Mesenchymal stem cell (in vitro differentiated cells and primary cell): ENCODE results near the gene NSMF.

ENCODE experiments used
- DNase-seq: peaks from one replicate; pipeline ENCODE4 v3.0.0-alpha.2; 2013
- H2AFZ ChIP-seq: one replicate; pipeline ENCODE4 v1.6.1; 2013; ENCODE audit warnings: low read depth, mild to moderate bottlenecking, control low read depth, inconsistent platforms, low read length, moderate library complexity
- H2AK5ac ChIP-seq: 2 replicates; pipeline ENCODE4 v1.6.1; 2013; ENCODE audit warnings: low read length, moderate library complexity, mild to moderate bottlenecking, inconsistent platforms; ENCODE audit not compliant: severe bottlenecking
- H2BK120ac ChIP-seq: one replicate; pipeline ENCODE4 v1.6.1; 2013; ENCODE audit warnings: low read depth, mild to moderate bottlenecking, inconsistent platforms, low read length, moderate library complexity
- H2BK12ac ChIP-seq, 2 experiments: one replicate each; pipeline ENCODE4 v1.6.1; 2013; ENCODE audit warnings: inconsistent platforms in 2 of 2, low read length in 2 of 2, mild to moderate bottlenecking in 2 of 2, moderate library complexity in 2 of 2, control low read depth in 1 of 2
- H2BK15ac ChIP-seq: one replicate; pipeline ENCODE4 v1.6.1; 2013; ENCODE audit warnings: mild to moderate bottlenecking, low read depth, inconsistent platforms; ENCODE audit not compliant: poor library complexity, severe bottlenecking
- H2BK5ac ChIP-seq: 2 replicates; pipeline ENCODE4 v1.6.1; 2013; ENCODE audit warnings: low read depth, mild to moderate bottlenecking, low read length, control low read depth, inconsistent platforms; ENCODE audit not compliant: poor library complexity, severe bottlenecking
- H3K14ac ChIP-seq, 2 experiments: one replicate each; pipeline ENCODE4 v1.6.1; 2013; ENCODE audit warnings: inconsistent platforms in 2 of 2, low read length in 2 of 2, control low read depth in 1 of 2, mild to moderate bottlenecking in 1 of 2, moderate library complexity in 1 of 2
- H3K18ac ChIP-seq, 2 experiments: one replicate each; pipeline ENCODE4 v1.6.1; 2013; ENCODE audit warnings: inconsistent platforms in 2 of 2, low read length in 2 of 2, control low read depth in 1 of 2, low read depth in 1 of 2, mild to moderate bottlenecking in 1 of 2
- H3K23ac ChIP-seq, 2 experiments: one replicate each; pipeline ENCODE4 v1.6.1; 2013; ENCODE audit warnings: inconsistent platforms in 2 of 2, low read length in 2 of 2, mild to moderate bottlenecking in 2 of 2, moderate library complexity in 2 of 2, control low read depth in 1 of 2
- H3K27ac ChIP-seq: 2 replicates; pipeline ENCODE4 v1.5.1; 2013; ENCODE audit warnings: mild to moderate bottlenecking, moderate library complexity, low read length, control low read depth, inconsistent platforms; ENCODE audit not compliant: poor library complexity, severe bottlenecking
- H3K27me3 ChIP-seq, 2 experiments: 2 replicates each; pipeline versions ENCODE4 v1.6.1 to v1.7.0; 2013; ENCODE audit warnings: low read length in 2 of 2, mild to moderate bottlenecking in 2 of 2, moderate library complexity in 2 of 2, control low read depth in 1 of 2, inconsistent platforms in 1 of 2; ENCODE audit not compliant: control insufficient read depth in 1 of 2, insufficient read depth in 1 of 2
- H3K36me3 ChIP-seq, 2 experiments: 2 replicates each; pipeline versions ENCODE4 v1.6.1 to v1.7.0; 2013; ENCODE audit warnings: low read length in 2 of 2, control low read depth in 1 of 2, inconsistent platforms in 1 of 2, low read depth in 1 of 2, mild to moderate bottlenecking in 1 of 2; ENCODE audit not compliant: insufficient read depth in 2 of 2, control insufficient read depth in 1 of 2
- H3K4ac ChIP-seq, 2 experiments: one replicate each; pipeline ENCODE4 v1.6.1; 2013; ENCODE audit warnings: inconsistent platforms in 2 of 2, low read length in 2 of 2, mild to moderate bottlenecking in 2 of 2, moderate library complexity in 2 of 2, control low read depth in 1 of 2, low read depth in 1 of 2
- H3K4me1 ChIP-seq: 2 replicates; pipeline ENCODE4 v1.6.1; 2013; ENCODE audit warnings: low read depth, low read length, control low read depth; ENCODE audit not compliant: control insufficient read depth, insufficient read depth
- H3K4me2 ChIP-seq: 2 replicates; pipeline ENCODE4 v1.6.1; 2013; ENCODE audit warnings: low read length, mild to moderate bottlenecking, inconsistent platforms; ENCODE audit not compliant: poor library complexity, severe bottlenecking
- H3K4me3 ChIP-seq, 2 experiments: 2 replicates each; pipeline versions ENCODE4 v1.5.1 to v1.7.0; 2013; ENCODE audit warnings: low read length in 2 of 2, mild to moderate bottlenecking in 2 of 2, control low read depth in 1 of 2, low read depth in 1 of 2; ENCODE audit not compliant: insufficient read depth in 1 of 2
- H3K79me1 ChIP-seq: replicated peaks from 2 replicates; pipeline ENCODE4 v1.6.1; 2013; ENCODE audit warnings: mild to moderate bottlenecking, control low read depth, low read length, inconsistent platforms; ENCODE audit not compliant: poor library complexity, severe bottlenecking
- H3K9ac ChIP-seq: 2 replicates; pipeline ENCODE4 v1.7.0; 2013; ENCODE audit warnings: mild to moderate bottlenecking, low read length, moderate library complexity
- H3K9me3 ChIP-seq: 2 replicates; pipeline ENCODE4 v1.7.0; 2013; ENCODE audit warnings: mild to moderate bottlenecking, low read length; ENCODE audit not compliant: control insufficient read depth
- H4K8ac ChIP-seq: one replicate; pipeline ENCODE4 v1.6.1; 2013; ENCODE audit warnings: inconsistent platforms, mild to moderate bottlenecking, low read length, moderate library complexity
- H4K91ac ChIP-seq: one replicate; pipeline ENCODE4 v1.6.1; 2013; ENCODE audit warnings: mild to moderate bottlenecking, low read length, inconsistent platforms
- WGBS: methylation state at CpG from one replicate; pipeline ENCODE4 v1.1.7; 2013; ENCODE audit warnings: mixed read lengths; 5-methylcytosine and 5-hydroxymethylcytosine counted together

The NSMF gene

GRCh38 chr9:137484551-137485315 lies 25.6 kb upstream of the NSMF start:
- no peak overlapping the region for H2AFZ ChIP-seq
- no peak overlapping the region for H3K14ac ChIP-seq
- no peak overlapping the region for H3K9ac ChIP-seq
- H2BK120ac ChIP-seq = no peak overlapping the region
- H3K4me3 ChIP-seq = no peak overlapping the region
- H2BK15ac ChIP-seq = peak overlapping the region; percentile 46
- no peak overlapping the region for H3K27ac ChIP-seq
- H2AK5ac ChIP-seq = no peak overlapping the region
- peaks cover 0 to 5% of the 10 kb centered on the region in 2 experiments for H3K36me3 ChIP-seq
- H4K8ac ChIP-seq = no peak overlapping the region
- WGBS = 94% methylated on average over 27 of the region's 27 CpGs
- H4K91ac ChIP-seq = peak overlapping the region; percentile 53
- H2BK5ac ChIP-seq = no peak overlapping the region
- H3K18ac ChIP-seq = no peak overlapping the region
- no peak overlapping the region for H3K4me2 ChIP-seq
- no peaks in the 10 kb centered on the region for H3K9me3 ChIP-seq
- DNase-seq = no peak
- H3K4me1 ChIP-seq = peaks cover 8% of the 10 kb centered on the region
- H3K27me3 ChIP-seq = peaks cover 0 to 2% of the 10 kb centered on the region in 2 experiments
- H2BK12ac ChIP-seq = no peak overlapping the region
- H3K23ac ChIP-seq = no peak overlapping the region
- H3K4ac ChIP-seq = no peak overlapping the region
- H3K79me1 ChIP-seq = no peaks in the 10 kb centered on the region

- Histone ChIP-seq H3K23ac (no peak overlapping the region), H3K4me1 (peaks cover 18% of the 10 kb centered on the region), H3K27ac (no peak overlapping the region), H3K18ac (peak overlapping the region in 1 of 2 experiments; percentile 88), H2BK120ac (no peak overlapping the region), H3K4me3 (no peak overlapping the region), H3K79me1 (no peaks in the 10 kb centered on the region), H4K8ac (peak overlapping the region; percentile 87), H2AK5ac (no peak overlapping the region), H3K14ac (peak overlapping the region in 1 of 2 experiments; percentile 84), H2AFZ (peak overlapping the region; percentile 59), H2BK5ac (no peak overlapping the region), H3K27me3 (peaks cover 0 to 7% of the 10 kb centered on the region in 2 experiments), H3K9me3 (no peaks in the 10 kb centered on the region), H2BK12ac (peak overlapping the region in 1 of 2 experiments; percentile 93), H3K4me2 (no peak overlapping the region), H3K36me3 (peaks cover 0 to 5% of the 10 kb centered on the region in 2 experiments), H2BK15ac (peak overlapping the region; percentile 73), H4K91ac (peak overlapping the region; percentile 76), H3K9ac (no peak overlapping the region), H3K4ac (peak overlapping the region in 1 of 2 experiments; percentile 74)
- peak; percentile 94 for DNase-seq
- WGBS = 80% methylated on average over 24 of the region's 26 CpGs
Observed at GRCh38 chr9:137482094-137482781, 23.1 kb upstream of the NSMF start.

GRCh38 chr9:137480686-137481683 lies 21.9 kb upstream of the NSMF start:
- Histone ChIP-seq H2BK5ac (no peak overlapping the region), H3K36me3 (no peaks in the 10 kb centered on the region), H3K4me1 (peaks cover 18% of the 10 kb centered on the region), H2AK5ac (no peak overlapping the region), H3K23ac (peak overlapping the region in 1 of 2 experiments; percentile 61), H3K4me2 (no peak overlapping the region), H3K9ac (no peak overlapping the region), H2BK15ac (no peak overlapping the region), H2BK120ac (no peak overlapping the region), H4K8ac (no peak overlapping the region), H3K79me1 (no peaks in the 10 kb centered on the region), H2BK12ac (peak overlapping the region in 1 of 2 experiments; percentile 79), H3K18ac (peak overlapping the region in 1 of 2 experiments; percentile 86), H2AFZ (no peak overlapping the region), H4K91ac (peak overlapping the region; percentile 37), H3K27me3 (peaks cover 0 to 7% of the 10 kb centered on the region in 2 experiments), H3K9me3 (peaks cover 7% of the 10 kb centered on the region), H3K4me3 (peak overlapping the region in 1 of 2 experiments; percentile 14), H3K4ac (peak overlapping the region in 1 of 2 experiments; percentile 63), H3K27ac (no peak overlapping the region), H3K14ac (peak overlapping the region in 1 of 2 experiments; percentile 85)
- DNase-seq = no peak
- WGBS = 91% methylated on average over 38 of the region's 38 CpGs
